22Rv1 (cell line): Measurements from ENCODE around the gene LCLAT1.

Experiments
- H3K27ac ChIP-seq: fragments of 450-650 bp; 2 replicates; pipeline ENCODE4 v1.5.1; 2017
- CTCF ChIP-seq: fragments of 450-650 bp; IDR thresholded peaks from 2 replicates; pipeline ENCODE4 v1.5.1; 2017; ENCODE audit warnings: mild to moderate bottlenecking
- ZFX ChIP-seq: fragments of 450-650 bp; IDR thresholded peaks from 2 replicates; pipeline ENCODE4 v1.6.1; 2017; ENCODE audit warnings: antibody characterized with exemption, borderline replicate concordance

Gene LCLAT1

GRCh38 chr2:30691948-30692828, 245.1 kb downstream of the LCLAT1 start:
- no peak overlapping the region for H3K27ac ChIP-seq
- TF ChIP-seq CTCF = no peak
- no peak for TF ChIP-seq ZFX

GRCh38 chr2:30692829-30693275, 245.8 kb downstream of the LCLAT1 start:
- H3K27ac ChIP-seq = no peak overlapping the region
- TF ChIP-seq ZFX = no peak
- no peak for TF ChIP-seq CTCF
